ENCODE measurements around the gene CALD1. TPM values are rescaled to one million over a fixed set of nuclear protein-coding genes. Genes with fewer than 3 reads are reported as not detected.
A peak's percentile ranks its signal among the peaks of the same experiment; 100 is the strongest.

Gene CALD1
- polyA plus RNA-seq, 2 of the 4 experiments (the other 2 are of a cell fraction), result 136 to 150 TPM

DNA sequence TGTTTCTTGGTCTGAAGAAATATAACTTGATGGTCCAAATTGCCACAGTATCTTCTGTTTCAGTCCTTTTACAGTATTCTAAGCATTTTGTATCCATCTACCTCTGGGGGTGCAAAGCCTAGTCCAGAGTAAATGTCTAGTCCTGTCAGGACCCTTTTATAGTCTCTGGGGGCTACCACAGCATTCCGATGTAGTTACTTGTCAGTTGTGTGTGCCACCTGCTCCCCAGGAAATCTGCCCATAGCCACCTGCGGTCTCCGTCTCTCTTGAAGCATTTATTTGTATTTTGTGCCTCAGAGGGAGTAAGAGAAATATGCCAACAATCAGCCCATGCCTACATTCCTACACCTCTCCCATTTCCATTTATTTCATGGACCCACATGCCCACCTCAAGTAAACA is 219.7 kb downstream of the CALD1 start:
- TF ChIP-seq KDM1A (IDR thresholded peaks at IDR 0.05; ENCODE audit: low read depth) (no peak), MAFK (IDR thresholded peaks at IDR 0.05; ENCODE audit: partially characterized antibody) (no peak), SMC3 (IDR thresholded peaks at IDR 0.05) (no peak), RAD21 (conservative IDR thresholded peaks at IDR 0.05 in 1 of 2, IDR thresholded peaks at IDR 0.05 in 1 of 2) (no peak)
- ChIA-PET POLR2A (no interaction called here), CTCF (interaction anchor here (1.1 kb wide), 1 partner anchor 12 kb away, joined by 3 read pairs; no protein-coding TSS in a partner anchor)
- Histone ChIP-seq H3K4me1 (peaks cover 16% of the 10 kb centered on the region), H3K9me3 (no peaks in the 10 kb centered on the region), H3K27ac (no peak overlapping the region), H3K4me3 (no peak overlapping the region), H3K4me2 (no peak overlapping the region)
- 98% methylated on average over 3 of the region's 3 CpGs for WGBS (ENCODE audit: missing lambda C conversion rate)
- FAIRE-seq, result no peak
- no peak for ATAC-seq
- DNase-seq (ENCODE audit: low read depth in 1 of 2, low spot score in 1 of 2), result no peak

GRCh38 chr7:135001390-135002165 is 222.1 kb downstream of the CALD1 start:
- H3K4me1 ChIP-seq, result peaks cover 16% of the 10 kb centered on the region
- 15% methylated on average over 1 of the region's 1 CpG for WGBS (ENCODE audit: missing lambda C conversion rate)
- H3K27ac ChIP-seq, result peak overlapping the region; percentile 40 to 41; a peak in 5 of 6 replicates
- ChIA-PET CTCF (interaction anchor here (1.3 kb wide), 2 partner anchors 14 to 15 kb away, joined by 3 to 5 read pairs; partner anchors contain the start of gene AGBL3), POLR2A (interaction anchor here (0.8 kb wide), 1 partner anchor 15 kb away, joined by 3 read pairs; the partner anchor contains the start of gene AGBL3)
- ATAC-seq, result no peak
- TF ChIP-seq CEBPB (IDR thresholded peaks at IDR 0.05) (peak; percentile 25 to 75; a peak in 2 of 4 replicates), EP300 (IDR thresholded peaks at IDR 0.05) (peak; percentile 44 to 45; a peak in 1 of 5 replicates), CHD4 (IDR thresholded peaks at IDR 0.05; ENCODE audit: borderline replicate concordance) (no peak), SMC3 (IDR thresholded peaks at IDR 0.05) (no peak), JUNB (IDR thresholded peaks at IDR 0.05) (peak; percentile 38; the same call in 1 of the 2 replicates), HES2 (IDR thresholded peaks at IDR 0.05) (peak; percentile 26; the same call in 1 of the 2 replicates)
- peak overlapping the region; percentile 49 for H3K4me2 ChIP-seq
- no peaks in the 10 kb centered on the region for H3K9me3 ChIP-seq
- DNase-seq (ENCODE audit: low read depth in 1 of 2, low spot score in 1 of 2), result peak in 1 of 2 experiments; percentile 20
- H3K4me3 ChIP-seq, result no peak overlapping the region
- FAIRE-seq, result no peak

DNA sequence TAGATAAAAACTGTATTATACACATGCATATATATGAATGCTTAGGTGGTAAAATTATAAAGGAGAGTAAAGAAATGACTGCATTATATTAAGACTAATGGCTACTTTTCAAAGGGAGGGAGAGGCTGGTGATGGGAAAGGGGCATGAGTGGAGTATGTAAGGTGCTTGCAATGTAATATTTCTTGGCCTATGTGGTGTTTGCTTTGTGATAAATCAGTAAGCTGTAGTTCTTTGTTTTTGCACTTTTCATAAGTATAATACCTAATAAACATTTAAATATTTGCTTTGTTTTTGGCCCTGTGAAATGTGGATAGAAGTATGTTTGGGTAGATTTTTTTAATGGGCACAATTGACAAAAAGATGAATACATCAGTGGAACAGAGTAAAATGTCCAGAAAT is 232.8 kb downstream of the CALD1 start:
- DNase-seq (ENCODE audit: low read depth in 1 of 2, low spot score in 1 of 2), result no peak
- Histone ChIP-seq H3K9me3 (no peaks in the 10 kb centered on the region), H3K4me2 (no peak overlapping the region), H3K27ac (no peak overlapping the region), H3K4me3 (no peak overlapping the region), H3K4me1 (no peaks in the 10 kb centered on the region)
- no peak for ATAC-seq
- no peak for FAIRE-seq
- CTCF ChIA-PET, result no interaction called here
- TF ChIP-seq FOSB (CRISPR knock-in tag; IDR thresholded peaks at IDR 0.05) (no peak), MYC (IDR thresholded peaks at IDR 0.05; ENCODE audit: borderline replicate concordance, low read length) (no peak), EHMT2 (IDR thresholded peaks at IDR 0.05; ENCODE audit: low read depth) (no peak), SMC3 (IDR thresholded peaks at IDR 0.05) (no peak), HOXB13 (CRISPR knock-in tag; IDR thresholded peaks at IDR 0.05; ENCODE audit: low read depth) (no peak), ZNF302 (CRISPR knock-in tag; IDR thresholded peaks at IDR 0.05) (no peak), NFE2L2 (conservative IDR thresholded peaks at IDR 0.05; ENCODE audit: low read length) (no peak), FOSL2 (IDR thresholded peaks at IDR 0.05) (no peak), FOSL2 (CRISPR knock-in tag; IDR thresholded peaks at IDR 0.05) (no peak), RNF2 (IDR thresholded peaks at IDR 0.05; ENCODE audit: borderline replicate concordance, low read depth) (no peak), CBX8 (IDR thresholded peaks at IDR 0.05) (no peak), NR3C1 (IDR thresholded peaks at IDR 0.05) (no peak)
- TF ChIP-seq, protein P1, sequence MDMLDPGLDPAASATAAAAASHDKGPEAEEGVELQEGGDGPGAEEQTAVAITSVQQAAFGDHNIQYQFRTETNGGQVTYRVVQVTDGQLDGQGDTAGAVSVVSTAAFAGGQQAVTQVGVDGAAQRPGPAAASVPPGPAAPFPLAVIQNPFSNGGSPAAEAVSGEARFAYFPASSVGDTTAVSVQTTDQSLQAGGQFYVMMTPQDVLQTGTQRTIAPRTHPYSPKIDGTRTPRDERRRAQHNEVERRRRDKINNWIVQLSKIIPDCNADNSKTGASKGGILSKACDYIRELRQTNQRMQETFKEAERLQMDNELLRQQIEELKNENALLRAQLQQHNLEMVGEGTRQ (IDR thresholded peaks at IDR 0.05), result no peak
- POLR2A ChIA-PET, result no interaction called here

Small RNA genes lying within 50 kb of the gene (small RNA-seq; reads per million reads assigned to genes)
- gene TUBB3P2, result 0 reads per million in 6 experiments

Other genes with a start within 250 kb of the CALD1 start
- gene AKR1B15, start 230.5 kb upstream of the CALD1 start, polyA plus RNA-seq (2011; rRNA removed), result 17.9 and 19.9 TPM in 2 replicates
- gene AKR1B15, start 230.5 kb upstream of the CALD1 start, polyA plus RNA-seq (2017; fragmentation: RNase III; extraction: RNeasy Plus Mini Kit Qiagen cat#74134 plus additional on column Dnase treatment), result 22.0 to 26.7 TPM (median 24.7 TPM) in 3 replicates
- 21.2 and 28.3 TPM in 2 replicates for gene BPGM, start 132.8 kb upstream of the CALD1 start, polyA plus RNA-seq (2011; rRNA removed)
- 16.3 to 19.4 TPM (median 18.7 TPM) in 3 replicates for gene BPGM, start 132.8 kb upstream of the CALD1 start, polyA plus RNA-seq (2017; fragmentation: RNase III; extraction: RNeasy Plus Mini Kit Qiagen cat#74134 plus additional on column Dnase treatment)
- 4.2 and 4.3 TPM in 2 replicates for gene AGBL3, start 206.9 kb downstream of the CALD1 start, polyA plus RNA-seq (2011; rRNA removed)
- 2.2 to 3.7 TPM (median 2.7 TPM) in 3 replicates for gene AGBL3, start 206.9 kb downstream of the CALD1 start, polyA plus RNA-seq (2017; fragmentation: RNase III; extraction: RNeasy Plus Mini Kit Qiagen cat#74134 plus additional on column Dnase treatment)

Data from A549 (cell line).